Spleen (tissue), 11 donors: ENCODE results near the gene DCBLD1. TPM values are rescaled to one million over a fixed set of nuclear protein-coding genes. Genes with fewer than 3 reads are reported as not detected.

Source experiments
- DNase-seq: peaks from one replicate; pipeline ENCODE4 v3.0.0-alpha.2; 2020
- H3K27ac ChIP-seq, 8 donors: fragments of 200-600 bp; sonication (generic) in 7 of 8; 1 replicate in 4 of 8; 2 replicates in 4 of 8; pipeline versions ENCODE4 v1.5.0 to v1.8.0; 2016 to 2021; ENCODE audit warnings: inconsistent platforms in 4 of 8, mild to moderate bottlenecking in 4 of 8, moderate library complexity in 1 of 8
- H3K27me3 ChIP-seq, 7 donors: fragments of 200-600 bp; sonication (generic) in 6 of 7; replicated peaks in 1 of 7; 1 replicate in 4 of 7; 2 replicates in 3 of 7; pipeline versions ENCODE4 v1.5.0 to v1.8.0; 2016 to 2021; ENCODE audit warnings: inconsistent platforms in 3 of 7, mild to moderate bottlenecking in 1 of 7
- H3K36me3 ChIP-seq, 6 donors: fragments of 200-600 bp; sonication (generic) in 5 of 6; 1 replicate in 4 of 6; 2 replicates in 2 of 6; pipeline versions ENCODE4 v1.5.0 to v1.8.0; 2016 to 2021; ENCODE audit warnings: inconsistent platforms in 2 of 6
- H3K4me1 ChIP-seq, 6 donors: fragments of 200-600 bp; sonication (generic) in 5 of 6; 1 replicate in 3 of 6; 2 replicates in 3 of 6; pipeline versions ENCODE4 v1.5.0 to v1.8.0; 2016 to 2021; ENCODE audit warnings: inconsistent platforms in 3 of 6
- H3K4me3 ChIP-seq, 8 donors: fragments of 200-600 bp; sonication (generic) in 7 of 8; 1 replicate in 4 of 8; 2 replicates in 4 of 8; pipeline versions ENCODE4 v1.5.0 to v1.8.0; 2016 to 2021; ENCODE audit warnings: inconsistent platforms in 4 of 8, mild to moderate bottlenecking in 4 of 8, moderate library complexity in 2 of 8
- H3K9me3 ChIP-seq, 8 donors: fragments of 200-600 bp; sonication (generic) in 7 of 8; 1 replicate in 4 of 8; 2 replicates in 4 of 8; pipeline versions ENCODE4 v1.5.0 to v1.8.0; 2016 to 2021; ENCODE audit warnings: inconsistent platforms in 4 of 8
- POLR2A ChIP-seq, 3 donors: fragments of 450-650 bp; IDR thresholded peaks; one replicate each; pipeline ENCODE4 v1.5.1; 2017; ENCODE audit warnings: antibody characterized with exemption in 3 of 3, mild to moderate bottlenecking in 1 of 3
- POLR2AphosphoS5 ChIP-seq, 3 donors: sonication (generic); formaldehyde crosslinking; IDR thresholded peaks; one replicate each; pipeline ENCODE4 v1.5.1; 2017; ENCODE audit warnings: antibody characterized with exemption in 3 of 3
- WGBS, 5 donors: extraction: QIAGEN DNeasy Blood & Tissue Kit in 3 of 5; methylation state at CpG; one replicate each; pipeline versions ENCODE4 v1.1.5 to v1.1.7; 2013 to 2018; 5-methylcytosine and 5-hydroxymethylcytosine counted together
- intact Hi-C: fragments of 100-400 bp; cut with DNase I; formaldehyde crosslinking; loops from one replicate; pipeline ENCODE4 v1.15.0; 2023; ENCODE audit warnings: low total_unique reads
- polyA plus RNA-seq, 3 donors: library from polyadenylated mRNA; stranded (reverse); fragments of 200-250 nt; gene quantifications; one replicate each; pipeline ENCODE4 v1.2.1, GENCODE V29; 2013
- total RNA-seq, 7 donors: library from RNA; depleted of rRNA in 3 of 7; stranded (reverse); fragments of >200 nt in 3 of 7; fragmentation: NEBNext Ultra II Directional in 4 of 7; extraction: Animal tissue kit (Norgen Biotek cat#: 25700) in 4 of 7; gene quantifications; one replicate each; pipeline versions ENCODE4 v1.1.0 to v1.2.1, GENCODE V29; 2016 to 2021
- TF ChIP-seq, protein P1 (sequence below), 11 experiments: fragments of 200-600 bp in 7 of 11; fragments of 450-650 bp in 4 of 11; sonication (generic) in 4 of 11; IDR thresholded peaks in 8 of 11; conservative IDR thresholded peaks in 3 of 11; 1 replicate in 7 of 11; 2 replicates in 4 of 11; pipeline versions ENCODE4 v1.4.0 to v1.8.0; 2016 to 2021; ENCODE audit warnings: antibody characterized with exemption in 11 of 11, inconsistent platforms in 4 of 11, mild to moderate bottlenecking in 1 of 11
- donor health status: healthy with polysubstance abuse.
- donor health status: DM: no; HTN: no; CAD: no; lungs with moderate emphysema.
- donor health status: DM: no; HTN: no; CAD: no.
- donor health status: Bipolar disorder and iron deficiency.
- donor health status: healthy.
- donor health status: DM: no; HTN: no; CAD: no.
- donor health status: DM: yes; HTN: yes; CAD: no.

The DCBLD1 gene
- total and polyA plus RNA-seq, 10 donors = 2.0 to 16.7 (median 7.1) TPM

- no peak overlapping the region for H3K27ac ChIP-seq
- no peaks in the 10 kb centered on the region for H3K27me3 ChIP-seq
- WGBS, 5 donors = 82 to 98% (median 91%) methylated on average over 4 of the region's 4 CpGs
- intact Hi-C loops = no loop called here
- H3K4me3 ChIP-seq = no peak overlapping the region
- no peaks in the 10 kb centered on the region for H3K9me3 ChIP-seq
- peaks cover 0 to 41% (median 16%) of the 10 kb centered on the region in 6 donors for H3K36me3 ChIP-seq
- no peak for TF ChIP-seq POLR2A (IDR thresholded peaks at IDR 0.05)
- TF ChIP-seq POLR2AphosphoS5 (IDR thresholded peaks at IDR 0.05) = no peak
- TF ChIP-seq, protein P1, sequence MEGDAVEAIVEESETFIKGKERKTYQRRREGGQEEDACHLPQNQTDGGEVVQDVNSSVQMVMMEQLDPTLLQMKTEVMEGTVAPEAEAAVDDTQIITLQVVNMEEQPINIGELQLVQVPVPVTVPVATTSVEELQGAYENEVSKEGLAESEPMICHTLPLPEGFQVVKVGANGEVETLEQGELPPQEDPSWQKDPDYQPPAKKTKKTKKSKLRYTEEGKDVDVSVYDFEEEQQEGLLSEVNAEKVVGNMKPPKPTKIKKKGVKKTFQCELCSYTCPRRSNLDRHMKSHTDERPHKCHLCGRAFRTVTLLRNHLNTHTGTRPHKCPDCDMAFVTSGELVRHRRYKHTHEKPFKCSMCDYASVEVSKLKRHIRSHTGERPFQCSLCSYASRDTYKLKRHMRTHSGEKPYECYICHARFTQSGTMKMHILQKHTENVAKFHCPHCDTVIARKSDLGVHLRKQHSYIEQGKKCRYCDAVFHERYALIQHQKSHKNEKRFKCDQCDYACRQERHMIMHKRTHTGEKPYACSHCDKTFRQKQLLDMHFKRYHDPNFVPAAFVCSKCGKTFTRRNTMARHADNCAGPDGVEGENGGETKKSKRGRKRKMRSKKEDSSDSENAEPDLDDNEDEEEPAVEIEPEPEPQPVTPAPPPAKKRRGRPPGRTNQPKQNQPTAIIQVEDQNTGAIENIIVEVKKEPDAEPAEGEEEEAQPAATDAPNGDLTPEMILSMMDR (IDR thresholded peaks at IDR 0.05 in 8 of 11, conservative IDR thresholded peaks at IDR 0.05 in 3 of 11) = no peak
- no peak for DNase-seq
- peaks cover 0 to 9% (median 3%) of the 10 kb centered on the region in 6 donors for H3K4me1 ChIP-seq
Measured at GRCh38 chr6:117558818-117559217, 76.3 kb downstream of the DCBLD1 start.

- no peak overlapping the region for H3K27ac ChIP-seq
- no peak for TF ChIP-seq POLR2AphosphoS5 (IDR thresholded peaks at IDR 0.05)
- H3K4me3 ChIP-seq = no peak overlapping the region
- no peak for DNase-seq
- WGBS, 5 donors = 64 to 91% (median 77%) methylated on average over 4 of the region's 4 CpGs
- intact Hi-C loops = no loop called here
- H3K36me3 ChIP-seq = peaks cover 0 to 45% (median 19%) of the 10 kb centered on the region in 6 donors
- H3K9me3 ChIP-seq = no peaks in the 10 kb centered on the region
- peaks cover 0 to 9% (median 3%) of the 10 kb centered on the region in 6 donors for H3K4me1 ChIP-seq
- no peaks in the 10 kb centered on the region for H3K27me3 ChIP-seq
Measured at GRCh38 chr6:117559299-117559698, 76.8 kb downstream of the DCBLD1 start.

DNA sequence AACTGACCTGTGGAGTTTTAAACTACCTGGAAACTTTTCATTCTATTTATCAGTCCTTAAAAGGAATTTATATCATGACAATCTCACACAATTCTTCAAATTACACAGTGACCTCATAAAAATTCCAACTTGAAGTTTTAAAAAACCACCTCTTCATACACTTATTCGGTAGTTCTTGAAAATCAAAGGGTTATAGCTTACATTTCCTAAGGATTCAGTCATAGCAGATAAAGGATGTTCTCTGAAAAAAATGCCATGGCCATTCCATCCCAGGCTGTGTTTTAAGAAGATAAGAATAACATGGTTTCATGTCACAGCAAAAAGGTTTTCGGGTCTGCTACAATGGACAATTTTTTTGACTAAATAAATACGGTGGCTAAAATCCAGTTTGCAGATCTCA is 78.7 kb downstream of the DCBLD1 start:
- WGBS, 5 donors = 85 to 92% (median 89%) methylated on average over 3 of the region's 3 CpGs
- Histone ChIP-seq H3K9me3 (no peaks in the 10 kb centered on the region), H3K27ac (no peak overlapping the region), H3K36me3 (peaks cover 0 to 63% (median 28%) of the 10 kb centered on the region in 6 donors), H3K4me1 (peaks cover 0 to 1% (median 0%) of the 10 kb centered on the region in 6 donors), H3K27me3 (no peaks in the 10 kb centered on the region), H3K4me3 (no peak overlapping the region)
- intact Hi-C loops = no loop called here
- TF ChIP-seq, protein P1 (IDR thresholded peaks at IDR 0.05 in 8 of 11, conservative IDR thresholded peaks at IDR 0.05 in 3 of 11) = no peak
- no peak for TF ChIP-seq POLR2AphosphoS5 (IDR thresholded peaks at IDR 0.05)
- no peak for DNase-seq

GRCh38 chr6:117564681-117565080 is 82.2 kb downstream of the DCBLD1 start:
- intact Hi-C loops = no loop called here
- no peak overlapping the region for H3K27ac ChIP-seq
- peaks cover 0 to 96% (median 63%) of the 10 kb centered on the region in 6 donors for H3K36me3 ChIP-seq
- no peaks in the 10 kb centered on the region for H3K4me1 ChIP-seq
- no peak for TF ChIP-seq POLR2A (IDR thresholded peaks at IDR 0.05)
- H3K27me3 ChIP-seq = no peaks in the 10 kb centered on the region
- WGBS, 5 donors = 70 to 96% (median 91%) methylated on average over 1 of the region's 1 CpG
- no peak for DNase-seq
- H3K9me3 ChIP-seq = no peaks in the 10 kb centered on the region
- H3K4me3 ChIP-seq = no peak overlapping the region

DNA sequence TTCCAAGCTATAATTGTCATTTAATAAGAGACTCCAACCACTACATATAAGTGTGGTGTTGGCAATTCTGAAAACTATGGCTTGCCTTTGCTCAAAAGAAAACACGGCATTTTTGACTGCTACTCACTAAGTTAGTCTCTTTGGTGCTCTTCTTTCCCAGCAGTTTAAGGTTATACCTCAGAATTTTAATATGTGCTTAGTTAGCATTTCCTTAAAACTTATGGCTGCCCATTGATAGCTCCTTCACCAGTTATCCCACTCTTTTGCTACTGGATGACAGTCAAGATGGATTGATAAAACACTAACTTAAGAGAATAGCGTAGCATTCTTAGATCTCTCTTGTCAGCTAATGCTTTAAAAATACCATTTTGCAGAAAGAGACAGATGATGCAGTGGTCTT is 85.8 kb downstream of the DCBLD1 start:
- H3K4me1 ChIP-seq = no peaks in the 10 kb centered on the region
- WGBS, 5 donors = 97 to 100% (median 97%) methylated on average over 2 of the region's 2 CpGs
- intact Hi-C loops = no loop called here
- no peak overlapping the region for H3K4me3 ChIP-seq
- TF ChIP-seq, protein P1 (IDR thresholded peaks at IDR 0.05 in 8 of 11, conservative IDR thresholded peaks at IDR 0.05 in 3 of 11) = no peak
- TF ChIP-seq POLR2A (IDR thresholded peaks at IDR 0.05) (no peak), POLR2AphosphoS5 (IDR thresholded peaks at IDR 0.05) (no peak)
- H3K27me3 ChIP-seq = no peaks in the 10 kb centered on the region
- no peaks in the 10 kb centered on the region for H3K9me3 ChIP-seq
- peaks cover 0 to 100% (median 67%) of the 10 kb centered on the region in 6 donors for H3K36me3 ChIP-seq
- no peak for DNase-seq
- no peak overlapping the region for H3K27ac ChIP-seq
